GM12891 (cell line): ENCODE results near the gene CBLN3.
"Not testable (repeated sequence)": the region's sequence is repeated elsewhere in the genome, so short reads cannot be mapped to it uniquely, and the experiment has no call there.

Source experiments
- DNase-seq: peaks from one replicate; pipeline ENCODE4 v3.0.0; 2011; ENCODE audit warnings: low spot score; ENCODE audit not compliant: insufficient read length
- FAIRE-seq: peaks from 2 replicates; lab custom pipeline; 2011; peaks lifted over from hg19 to GRCh38; lab: Jason Lieb, UNC
- PAX5 ChIP-seq: IDR thresholded peaks from 2 replicates; pipeline ENCODE4 v1.6.1; 2011; ENCODE audit warnings: low read length, moderate library complexity, mild to moderate bottlenecking; ENCODE audit not compliant: insufficient read depth, severe bottlenecking
- POLR2A ChIP-seq: IDR thresholded peaks from 2 replicates; pipeline ENCODE4 v1.6.1; 2011; ENCODE audit warnings: low read depth, low read length, control low read depth
- POLR2AphosphoS5 ChIP-seq: IDR thresholded peaks from 2 replicates; pipeline ENCODE4 v1.6.1; 2011; ENCODE audit warnings: low read depth, low read length, control low read depth
- POU2F2 ChIP-seq: IDR thresholded peaks from 2 replicates; pipeline ENCODE4 v1.6.1; 2011; ENCODE audit warnings: low read depth, mild to moderate bottlenecking, control low read depth, low read length, moderate library complexity
- SPI1 ChIP-seq: IDR thresholded peaks from 2 replicates; pipeline ENCODE4 v1.6.1; 2011; ENCODE audit warnings: low read depth, low read length, control low read depth
- TAF1 ChIP-seq: IDR thresholded peaks from 2 replicates; pipeline ENCODE4 v1.6.1; 2011; ENCODE audit warnings: low read depth, low read length, control low read depth

Gene CBLN3

GRCh38 chr14:24397639-24398292 lies 31.7 kb downstream of the CBLN3 start:
- DNase-seq = no peak
- FAIRE-seq = no peak
- no peak for TF ChIP-seq TAF1
- TF ChIP-seq POLR2AphosphoS5 = no peak
- TF ChIP-seq PAX5 = no peak
- no peak for TF ChIP-seq SPI1
- TF ChIP-seq POU2F2 = no peak
- no peak for TF ChIP-seq POLR2A

GRCh38 chr14:24395609-24396582 lies 33.6 kb downstream of the CBLN3 start:
- FAIRE-seq (no peak), DNase-seq (no peak)
- TF ChIP-seq SPI1 (no peak), TAF1 (no peak), POLR2A (no peak), PAX5 (no peak), POU2F2 (no peak), POLR2AphosphoS5 (no peak)

GRCh38 chr14:24394275-24394674 lies 35.2 kb downstream of the CBLN3 start:
- FAIRE-seq = no peak
- no peak for DNase-seq

GRCh38 chr14:24392325-24393091 lies 37.0 kb downstream of the CBLN3 start:
- DNase-seq = no peak
- TF ChIP-seq TAF1 (no peak), POLR2AphosphoS5 (no peak), SPI1 (no peak), POU2F2 (no peak), PAX5 (no peak), POLR2A (no peak)

More at GRCh38 chr14:24394275-24394674, 35.2 kb downstream of the CBLN3 start:
- TF ChIP-seq POU2F2 (no peak), SPI1 (no peak), POLR2A (no peak), PAX5 (no peak), TAF1 (no peak), POLR2AphosphoS5 (no peak)

GRCh38 chr14:24390701-24391468 lies 38.6 kb downstream of the CBLN3 start:
- no peak for FAIRE-seq

More at GRCh38 chr14:24392325-24393091, 37.0 kb downstream of the CBLN3 start:
- FAIRE-seq = no peak

GRCh38 chr14:24389226-24389848 lies 40.1 kb downstream of the CBLN3 start:
- TF ChIP-seq SPI1 (no peak), PAX5 (no peak), POLR2AphosphoS5 (no peak), POU2F2 (no peak), POLR2A (no peak), TAF1 (no peak)
- DNase-seq = no peak
- FAIRE-seq = no peak

More at GRCh38 chr14:24390701-24391468, 38.6 kb downstream of the CBLN3 start:
- DNase-seq = no peak
- no peak for TF ChIP-seq SPI1
- no peak for TF ChIP-seq TAF1

GRCh38 chr14:24388474-24389179 lies 40.8 kb downstream of the CBLN3 start:
- FAIRE-seq (no peak), DNase-seq (no peak)
- TF ChIP-seq PAX5 (no peak), SPI1 (no peak), POLR2AphosphoS5 (no peak), POLR2A (no peak), POU2F2 (no peak), TAF1 (no peak)

GRCh38 chr14:24387579-24387978 lies 41.9 kb downstream of the CBLN3 start:
- DNase-seq, FAIRE-seq: not testable (repeated sequence)
